ENCODE results near the gene VASN.
"Not testable (repeated sequence)": the region's sequence is repeated elsewhere in the genome, so short reads cannot be mapped to it uniquely, and the experiment has no call there.

Gene VASN

DNA sequence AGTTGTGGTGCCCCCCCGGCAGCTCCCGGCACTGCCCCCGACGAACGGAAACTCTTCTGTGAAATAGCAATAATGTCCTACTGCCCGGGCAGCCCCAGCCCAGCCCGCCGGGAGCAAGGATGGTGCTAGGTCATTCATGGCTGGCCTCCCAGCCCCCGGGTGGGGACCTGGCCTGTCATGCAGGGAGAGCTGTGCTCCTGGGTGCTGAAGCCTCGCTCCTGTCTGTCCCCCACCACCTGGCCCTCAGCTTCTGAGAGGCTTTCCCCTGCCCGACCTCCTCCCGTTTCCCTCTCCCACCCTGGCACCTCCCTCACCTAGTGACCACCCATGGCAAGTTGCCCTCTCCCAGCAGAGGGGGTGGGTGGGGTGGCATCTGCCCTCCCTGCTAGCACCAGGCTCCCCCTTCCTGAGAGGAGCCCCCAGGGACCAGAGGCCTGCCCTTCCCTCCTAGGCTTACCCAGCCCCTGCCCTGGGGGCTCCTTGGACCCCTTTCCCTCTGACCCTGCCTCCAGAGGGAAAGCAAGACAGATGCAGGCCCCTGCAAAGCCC lies 34.0 kb upstream of the VASN start:
- no peak for DNase-seq (ENCODE audit: low spot score)

- no peak for DNase-seq (ENCODE audit: low spot score)
These were observed 33.5 kb upstream of the VASN start for GRCh38 chr16:4338125-4338582.

DNA sequence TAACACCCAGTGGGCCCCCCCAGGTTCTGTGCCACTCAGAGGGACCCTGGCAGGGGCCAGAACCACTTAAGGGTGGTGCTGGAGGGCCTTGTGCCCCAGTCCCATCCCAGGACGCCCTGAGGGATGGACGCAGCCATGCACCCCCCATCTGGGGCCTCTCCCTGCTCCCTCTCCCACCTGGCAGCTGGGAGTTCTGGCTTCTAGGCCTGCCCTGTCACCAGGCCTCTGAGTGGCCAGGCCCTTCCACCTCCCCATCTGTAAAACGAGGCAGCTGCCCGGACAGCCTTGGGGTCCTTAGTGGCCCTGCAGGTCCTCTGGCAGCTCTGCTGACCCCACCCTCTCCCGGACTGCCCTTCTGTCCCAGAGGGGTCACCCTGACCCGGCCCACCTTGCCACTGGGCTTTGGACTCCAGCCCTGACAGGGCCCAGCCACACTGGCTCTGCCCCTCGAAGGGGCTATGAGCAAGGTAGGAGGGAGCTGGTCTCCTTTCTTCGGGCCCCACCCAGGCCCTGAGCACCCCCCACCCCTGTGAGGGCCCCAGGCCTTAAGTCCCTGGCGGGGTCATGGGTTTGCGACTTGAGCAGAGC lies 32.8 kb upstream of the VASN start:
- no peak for DNase-seq (ENCODE audit: low spot score)

DNA sequence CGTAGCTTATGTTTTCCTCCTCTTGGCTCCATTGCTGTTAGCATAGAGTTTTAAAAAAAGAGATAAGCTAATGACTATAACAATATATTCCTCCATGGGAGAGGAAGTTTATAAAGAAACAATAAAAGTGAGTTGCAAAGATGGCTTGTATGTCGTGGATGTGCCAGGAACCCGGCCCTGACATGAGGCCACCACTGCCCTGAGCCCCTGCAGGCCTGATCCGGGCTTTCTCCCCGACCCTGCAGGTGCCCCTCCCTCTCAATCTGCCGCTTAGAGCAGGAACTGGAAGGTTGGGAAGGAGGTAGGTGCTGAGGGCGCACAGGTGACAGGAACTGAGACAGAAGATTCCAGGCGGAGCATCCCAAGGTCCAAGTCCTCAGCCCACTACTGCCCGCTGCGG lies 32.2 kb upstream of the VASN start:
- DNase-seq (ENCODE audit: low spot score): no peak

DNA sequence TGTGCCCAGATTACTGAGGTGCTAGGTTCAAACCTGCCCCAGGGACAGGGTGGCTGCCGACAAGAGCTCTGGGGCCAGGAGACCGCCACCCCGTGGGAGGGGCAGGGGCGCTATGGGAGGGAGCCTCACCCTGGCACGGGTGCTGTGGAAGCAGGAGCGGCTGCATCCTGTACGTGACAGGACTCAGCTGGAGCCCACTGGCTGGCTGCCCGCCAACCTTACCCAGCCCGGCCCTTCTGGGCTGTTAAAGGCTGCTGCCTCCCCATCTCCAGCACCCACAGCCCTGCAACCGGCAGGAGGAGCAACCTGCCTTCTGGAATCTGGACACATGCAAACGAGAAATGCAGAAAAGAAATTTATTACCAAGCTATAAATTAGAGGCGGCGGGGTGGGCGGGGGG lies 31.7 kb upstream of the VASN start:
- DNase-seq (ENCODE audit: low spot score): no peak

DNA sequence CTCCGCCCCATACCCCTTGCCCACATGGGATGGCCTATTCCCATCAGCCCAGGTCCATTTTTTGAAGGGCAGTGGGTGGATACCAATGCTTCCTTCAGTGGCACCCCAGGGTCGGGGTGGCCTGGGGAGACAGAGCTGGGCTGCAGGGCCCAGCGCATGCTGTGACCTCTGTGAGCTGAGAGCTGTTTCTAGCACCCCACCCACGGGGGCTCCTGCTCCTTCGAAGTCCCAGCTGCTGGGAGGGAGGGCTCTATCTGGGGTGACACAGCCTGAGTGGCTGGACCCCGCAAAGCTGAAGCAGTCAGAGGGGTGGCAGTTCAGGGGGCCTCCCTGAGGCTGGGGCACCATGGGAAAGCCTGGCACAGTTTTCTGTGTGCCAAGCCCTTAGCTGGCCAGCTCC lies 31.2 kb upstream of the VASN start:
- no peak for DNase-seq (ENCODE audit: low spot score)

DNA sequence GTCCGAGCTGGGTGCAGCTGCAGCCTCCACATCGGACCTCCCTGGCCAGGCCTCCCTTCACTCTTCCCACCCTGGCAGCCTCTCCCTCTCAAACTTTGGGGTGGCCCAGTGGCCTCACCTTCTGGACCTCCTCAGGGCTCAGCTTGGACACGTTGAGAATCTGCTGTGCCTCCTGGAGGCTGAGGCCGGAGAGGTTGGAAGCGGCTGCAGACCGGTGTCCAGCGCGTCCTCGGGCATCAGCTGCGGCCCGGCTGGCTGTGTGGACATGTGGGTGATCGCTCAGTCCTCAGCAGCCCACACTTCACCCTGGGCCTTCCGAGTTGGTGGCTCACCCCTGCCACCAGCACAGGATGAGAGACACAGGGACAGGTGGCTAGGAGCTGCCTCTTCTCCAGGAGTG lies 30.4 kb upstream of the VASN start:
- no peak for DNase-seq (ENCODE audit: low spot score)

GRCh38 chr16:4342866-4343744 lies 28.5 kb upstream of the VASN start:
- no peak for DNase-seq (ENCODE audit: low spot score)

DNA sequence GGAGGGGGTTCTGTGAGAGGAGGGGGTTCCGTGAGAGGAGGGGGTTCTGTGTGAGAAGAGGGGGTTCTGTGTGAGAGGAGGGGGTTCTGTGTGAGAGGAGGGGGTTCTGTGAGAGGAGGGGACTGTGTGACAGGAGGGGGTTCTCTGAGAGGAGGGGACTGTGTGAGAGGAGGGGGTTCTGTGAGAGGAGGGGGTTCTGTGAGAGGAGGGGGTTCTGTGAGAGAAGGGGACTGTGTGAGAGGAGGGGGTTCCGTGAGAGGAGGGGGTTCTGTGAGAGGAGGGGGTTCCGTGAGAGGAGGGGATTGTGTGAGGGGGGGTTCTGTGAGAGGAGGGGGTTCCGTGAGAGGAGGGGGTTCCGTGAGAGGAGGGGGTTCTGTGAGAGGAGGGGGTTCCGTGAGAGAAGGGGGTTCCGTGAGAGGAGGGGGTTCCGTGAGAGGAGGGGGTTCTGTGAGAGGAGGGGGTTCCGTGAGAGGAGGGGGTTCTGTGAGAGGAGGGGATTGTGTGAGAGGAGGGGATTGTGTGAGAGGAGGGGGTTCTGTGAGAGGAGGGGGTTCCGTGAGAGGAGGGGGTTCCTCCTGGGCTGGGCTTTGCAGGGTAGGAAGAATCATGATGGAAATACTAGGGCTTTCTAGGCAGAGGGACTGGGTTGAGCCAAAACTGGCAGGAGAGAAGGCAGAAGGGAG lies 27.2 kb upstream of the VASN start:
- DNase-seq (ENCODE audit: low spot score): not testable (repeated sequence)

DNA sequence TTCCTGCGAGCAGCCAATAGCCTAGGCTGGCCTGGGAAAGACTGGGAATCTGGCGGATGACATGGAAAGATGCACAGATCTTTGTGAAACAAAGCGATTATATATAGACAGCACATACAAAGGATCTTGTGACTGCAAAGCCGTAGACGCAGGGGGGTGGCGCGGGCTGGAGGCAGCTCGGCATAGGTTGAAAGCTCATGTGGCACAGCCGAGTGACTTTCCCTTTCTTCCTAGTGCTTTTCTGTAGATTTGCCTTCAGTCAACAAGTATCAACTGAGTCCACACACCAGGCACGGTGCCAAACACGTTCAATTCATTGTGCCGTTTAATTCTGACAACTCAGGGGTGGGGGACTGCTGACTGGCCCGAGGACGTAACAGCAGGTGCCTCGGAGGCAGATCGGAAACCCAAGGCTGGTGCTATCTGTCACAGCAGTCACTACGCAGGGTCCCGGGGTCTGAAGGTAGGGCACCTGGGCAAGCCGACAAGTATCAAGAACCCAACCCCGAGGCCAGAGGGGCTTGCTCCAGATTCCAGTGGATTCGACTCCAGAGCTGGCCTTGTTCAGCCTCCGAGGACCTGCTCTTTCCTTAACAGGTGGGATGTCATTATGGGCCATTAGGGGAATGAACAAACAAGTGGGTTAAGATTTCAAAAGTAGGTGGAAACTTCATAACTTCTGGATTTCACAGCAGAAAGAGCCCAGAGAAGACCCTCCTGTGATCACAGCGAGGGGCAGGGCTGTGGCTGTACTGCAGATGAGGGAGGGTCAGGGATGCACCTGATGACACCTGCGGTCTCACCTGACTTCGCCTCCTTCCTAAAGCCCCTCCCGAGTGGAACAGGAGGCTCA lies 26.4 kb upstream of the VASN start:
- no peak for DNase-seq (ENCODE audit: low spot score)

DNA sequence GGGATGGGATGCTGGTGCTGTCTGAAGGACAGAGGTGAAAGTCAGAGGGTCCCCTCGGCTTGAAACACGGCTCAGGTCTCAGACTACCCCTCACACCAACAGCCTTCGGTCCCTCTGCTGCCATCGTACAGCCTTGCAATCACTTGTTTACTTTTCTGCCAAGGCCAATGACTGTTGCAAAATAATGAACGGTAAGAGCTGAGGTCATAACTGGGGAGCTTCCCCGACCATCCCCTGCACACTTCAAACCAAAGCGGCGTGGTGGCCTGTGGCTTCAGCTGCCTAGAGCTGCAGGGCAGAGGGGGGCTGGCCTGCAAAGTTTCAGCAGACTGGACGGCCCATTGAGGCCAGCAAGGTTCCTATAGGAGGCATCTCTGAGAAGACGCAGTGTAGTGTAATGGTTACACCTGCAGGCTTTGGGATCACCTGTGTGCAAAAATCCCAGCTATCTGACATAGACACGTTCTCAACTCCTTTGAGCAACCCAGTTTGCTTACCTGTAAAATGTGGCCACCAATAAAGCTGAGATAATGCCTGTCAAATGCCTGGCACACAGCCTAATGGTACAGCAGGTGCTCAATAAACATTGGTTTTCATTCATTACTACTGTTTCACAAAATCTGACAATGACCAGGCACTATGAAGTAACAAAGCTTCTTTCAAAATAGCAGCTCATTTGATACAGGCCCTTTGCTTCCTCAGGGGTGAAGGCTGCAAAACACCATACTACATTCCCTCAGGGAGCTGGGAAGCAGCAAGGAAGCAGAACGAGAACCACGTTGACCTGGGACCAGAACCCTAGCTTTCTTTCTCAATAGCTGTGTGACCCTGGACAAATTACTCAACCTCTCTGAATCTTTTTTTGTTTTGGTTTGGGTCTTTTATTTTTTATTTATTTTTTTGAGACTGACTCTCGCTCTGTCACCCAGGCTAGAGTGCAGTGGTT lies 25.5 kb upstream of the VASN start:
- no peak for DNase-seq (ENCODE audit: low spot score)

DNA sequence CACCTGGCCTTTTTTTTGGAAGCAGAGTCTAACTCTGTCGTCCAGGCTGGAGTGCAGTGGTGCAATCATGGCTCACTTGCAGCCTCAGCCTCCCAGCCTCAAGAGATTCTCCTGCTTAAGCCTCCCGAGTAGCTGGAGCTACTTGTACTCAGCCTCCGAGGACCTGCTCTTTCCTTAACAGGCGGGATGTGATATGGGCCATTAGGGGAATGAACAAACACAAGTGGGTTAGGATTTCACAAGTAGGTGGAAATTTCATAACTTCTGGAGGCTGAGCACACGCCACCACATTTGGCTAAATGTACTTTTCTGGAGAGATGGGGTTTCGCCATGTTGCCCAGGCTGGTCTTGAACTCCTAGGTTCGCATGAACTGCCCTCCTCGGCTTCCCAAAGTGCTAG lies 24.6 kb upstream of the VASN start:
- no peak for DNase-seq (ENCODE audit: low spot score)

DNA sequence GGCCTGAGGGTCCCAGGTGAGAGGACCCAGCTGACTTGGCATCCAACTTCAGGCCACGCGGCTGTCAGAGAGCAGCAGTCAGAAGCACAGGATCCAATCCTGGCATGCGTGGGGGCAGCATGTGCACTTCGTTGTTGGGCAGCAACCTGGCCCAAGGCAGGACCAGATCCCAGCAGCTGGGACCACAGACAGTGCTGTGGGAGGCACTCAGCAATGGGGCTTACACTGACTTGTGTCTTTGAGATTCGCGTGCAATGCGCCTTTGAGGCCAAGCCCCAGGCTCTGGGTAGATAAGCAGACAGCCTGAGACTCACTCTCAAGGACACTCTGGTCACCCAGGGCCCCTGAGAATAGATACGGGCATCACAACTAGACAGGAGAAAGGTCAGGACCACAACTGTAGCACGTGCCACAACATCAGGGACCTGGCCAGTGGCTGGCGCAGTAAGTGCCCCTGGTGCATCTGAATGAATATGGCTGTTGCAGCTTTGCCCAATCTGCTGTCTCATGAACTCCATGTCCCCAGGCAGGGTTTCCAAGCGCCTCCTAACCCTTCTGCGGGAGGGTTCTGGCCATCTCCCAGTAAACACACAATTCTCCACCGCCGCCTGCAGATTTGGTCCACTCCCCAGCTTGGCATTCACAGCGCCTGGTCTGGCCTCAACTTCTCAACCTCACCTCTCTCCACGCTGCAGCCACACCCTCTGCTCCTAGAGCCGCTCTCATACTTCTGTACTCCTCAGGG lies 23.7 kb upstream of the VASN start:
- no peak for DNase-seq (ENCODE audit: low spot score)

GRCh38 chr16:4349332-4349731 lies 22.3 kb upstream of the VASN start:
- DNase-seq (ENCODE audit: low spot score): no peak

- DNase-seq (ENCODE audit: low spot score): no peak
These were observed 21.3 kb upstream of the VASN start for GRCh38 chr16:4350365-4350786.

DNA sequence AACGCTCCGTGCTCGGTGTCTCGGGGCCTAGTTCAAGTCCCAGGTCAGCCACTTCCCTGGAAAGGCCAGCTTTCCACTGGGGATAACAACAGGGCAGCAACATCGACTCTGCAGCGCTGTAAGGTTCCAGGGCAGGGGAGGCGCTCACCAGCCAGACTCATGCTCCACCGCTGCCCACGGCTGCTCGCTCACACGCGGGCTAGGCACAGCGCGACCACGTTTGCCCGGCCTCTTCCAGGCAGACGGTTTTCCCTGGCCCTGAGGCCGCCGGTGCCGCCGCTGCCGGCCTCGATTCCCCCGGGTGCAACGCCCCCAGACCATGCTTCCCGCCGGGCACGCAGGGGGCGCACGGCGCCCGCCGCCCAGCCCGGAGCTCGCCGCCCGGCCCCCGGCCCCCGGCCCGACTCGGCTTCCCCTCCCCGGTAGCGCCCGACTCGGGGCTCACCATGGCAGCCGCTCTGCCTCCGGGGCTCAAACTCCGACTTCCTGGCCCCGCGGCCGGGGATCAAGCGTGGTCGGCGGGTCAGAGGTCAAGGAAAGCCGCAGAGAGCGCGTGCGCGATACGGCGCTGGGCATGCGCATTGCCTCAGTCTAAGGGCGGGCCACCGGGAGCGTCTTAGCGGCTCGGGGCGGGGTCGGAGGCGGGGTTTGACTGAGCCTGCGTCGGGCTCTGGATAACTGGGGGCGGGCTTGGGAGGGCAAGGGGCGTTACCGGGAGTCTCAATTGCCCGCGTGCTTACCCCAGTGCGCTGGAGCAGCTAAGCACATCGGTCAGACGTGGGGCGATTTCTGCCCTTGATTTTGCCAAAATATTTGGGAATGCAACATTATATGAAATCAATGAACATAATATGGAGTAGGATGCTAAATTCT lies 20.6 kb upstream of the VASN start, which contains the start of gene PAM16:
PAM16 (minus strand) TSS at position 535 of the 873 bp plus-strand sequence; CDS start at position 448, 87 bp downstream.
- DNase-seq (ENCODE audit: low spot score): peak; percentile 99

DNA sequence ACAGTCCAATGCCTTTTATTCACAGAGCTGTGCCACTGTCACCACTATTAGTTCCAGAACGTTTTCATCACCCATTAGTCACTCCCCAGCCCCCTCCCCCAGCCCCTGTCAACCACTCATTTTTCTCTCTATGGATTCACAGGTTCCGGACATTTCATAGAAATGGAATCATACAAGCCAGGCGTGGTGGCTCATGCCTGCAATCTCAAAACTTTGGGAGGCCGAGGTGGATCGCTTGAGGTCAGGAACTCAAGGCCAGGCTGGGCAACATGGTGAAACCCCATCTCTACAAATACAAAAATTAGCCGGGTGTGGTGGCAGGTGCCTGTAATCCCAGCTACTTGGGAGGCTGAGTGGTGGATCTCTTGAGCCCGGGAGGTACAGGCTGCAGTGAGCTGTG lies 19.8 kb upstream of the VASN start:
- no peak for DNase-seq (ENCODE audit: low spot score)

GRCh38 chr16:4352843-4353242 lies 18.8 kb upstream of the VASN start:
- no peak for DNase-seq (ENCODE audit: low spot score)

DNA sequence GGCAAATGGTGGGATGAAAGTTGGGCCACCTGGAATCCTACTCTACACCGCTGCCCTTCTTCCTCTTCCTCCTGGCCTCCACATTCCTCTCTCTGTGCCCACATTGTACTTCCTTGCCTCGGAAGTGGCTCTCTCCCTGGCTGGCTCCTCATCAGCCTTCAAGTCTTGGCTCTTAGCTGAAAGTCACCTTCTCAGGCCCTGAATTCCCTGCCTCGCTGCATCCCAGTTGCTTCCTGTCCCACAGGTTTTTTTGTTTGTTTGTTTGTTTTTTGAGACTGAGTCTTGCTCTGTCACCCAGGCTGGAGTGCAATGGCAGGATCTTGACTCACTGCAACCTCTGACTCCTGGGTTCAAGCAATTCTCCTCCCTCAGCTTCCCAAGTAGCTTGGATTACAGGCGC lies 18.0 kb upstream of the VASN start:
- DNase-seq (ENCODE audit: low spot score): no peak

Data from activated CD4-positive, alpha-beta T cell treated with anti-CD3 and anti-CD28 coated beads, Interleukin-2, Interleukin-4, amounts not matched to agents 100 ng/mL and 50 ng/mL, durations not matched to agents 16 hours and 8 hours (primary cell).